Mesendoderm (in vitro differentiated cells): Measurements from ENCODE around the gene FBLN1.
"Not testable (repeated sequence)": the region's sequence is repeated elsewhere in the genome, so short reads cannot be mapped to it uniquely, and the experiment has no call there.

Experiments used
- DNase-seq: peaks from one replicate; pipeline ENCODE4 v3.0.0; 2013
- H2AK5ac ChIP-seq: 2 replicates; pipeline ENCODE4 v1.6.1; 2013; ENCODE audit warnings: low read length, inconsistent platforms
- H2BK120ac ChIP-seq: 2 replicates; pipeline ENCODE4 v1.6.1; 2013; ENCODE audit warnings: low read depth, mild to moderate bottlenecking, low read length, moderate library complexity, mixed read lengths
- H2BK15ac ChIP-seq: replicated peaks from 2 replicates; pipeline ENCODE4 v1.6.1; 2013; ENCODE audit warnings: low read depth, mild to moderate bottlenecking, moderate library complexity
- H2BK5ac ChIP-seq: 2 replicates; pipeline ENCODE4 v1.6.1; 2013; ENCODE audit warnings: low read length, inconsistent platforms
- H3K18ac ChIP-seq: 2 replicates; pipeline ENCODE4 v1.6.1; 2013; ENCODE audit warnings: mild to moderate bottlenecking, low read length, mixed read lengths
- H3K23ac ChIP-seq: one replicate; pipeline ENCODE4 v1.6.1; 2013; ENCODE audit warnings: low read length
- H3K27ac ChIP-seq: 2 replicates; pipeline ENCODE4 v1.5.1; 2013; ENCODE audit warnings: low read depth, mild to moderate bottlenecking, inconsistent platforms, low read length, moderate library complexity
- H3K27me3 ChIP-seq: 2 replicates; pipeline ENCODE4 v1.6.1; 2013; ENCODE audit warnings: low read length, control low read depth, mild to moderate bottlenecking, inconsistent platforms; ENCODE audit not compliant: insufficient read depth, poor library complexity
- H3K36me3 ChIP-seq: 2 replicates; pipeline ENCODE4 v1.6.1; 2013; ENCODE audit warnings: low read length, inconsistent platforms; ENCODE audit not compliant: control insufficient read depth, insufficient read depth
- H3K4ac ChIP-seq: one replicate; pipeline ENCODE4 v1.6.1; 2013; ENCODE audit warnings: low read depth, mild to moderate bottlenecking, low read length, moderate library complexity
- H3K4me1 ChIP-seq: 2 replicates; pipeline ENCODE4 v1.6.1; 2013; ENCODE audit warnings: low read depth, low read length, inconsistent platforms; ENCODE audit not compliant: control insufficient read depth
- H3K4me2 ChIP-seq: 2 replicates; pipeline ENCODE4 v1.6.1; 2013; ENCODE audit warnings: low read length
- H3K4me3 ChIP-seq: 2 replicates; pipeline ENCODE4 v1.5.1; 2013; ENCODE audit warnings: mild to moderate bottlenecking, low read length
- H3K56ac ChIP-seq: one replicate; pipeline ENCODE4 v1.6.1; 2013; ENCODE audit warnings: low read length
- H3K79me1 ChIP-seq: 2 replicates; pipeline ENCODE4 v1.6.1; 2013; ENCODE audit warnings: low read length, inconsistent platforms
- H3K79me2 ChIP-seq: 2 replicates; pipeline ENCODE4 v1.6.1; 2013; ENCODE audit warnings: mild to moderate bottlenecking, low read length; ENCODE audit not compliant: control insufficient read depth, insufficient read depth
- H3K9ac ChIP-seq: 2 replicates; pipeline ENCODE4 v1.6.1; 2013; ENCODE audit warnings: low read length, inconsistent platforms
- H4K5ac ChIP-seq: one replicate; pipeline ENCODE4 v1.6.1; 2013; ENCODE audit warnings: low read length
- H4K8ac ChIP-seq: one replicate; pipeline ENCODE4 v1.6.1; 2013; ENCODE audit warnings: low read depth, mild to moderate bottlenecking, control low read depth, low read length, moderate library complexity
- WGBS: extraction: QIAGEN DNeasy Blood & Tissue Kit; methylation state at CpG from one replicate; pipeline ENCODE4 v1.1.7; 2013; ENCODE audit warnings: low lambda C conversion rate, missing lambda C conversion rate; ENCODE audit not compliant: insufficient coverage; ENCODE audit errors: extremely low coverage; 5-methylcytosine and 5-hydroxymethylcytosine counted together

FBLN1 gene

GRCh38 chr22:45494306-45494705, 8.4 kb upstream of the FBLN1 start:
- H2BK15ac ChIP-seq, H2BK120ac ChIP-seq, H3K4me2 ChIP-seq, H4K8ac ChIP-seq, H2BK5ac ChIP-seq, H4K5ac ChIP-seq, H3K27ac ChIP-seq, H2AK5ac ChIP-seq, H3K4ac ChIP-seq, H3K18ac ChIP-seq, H3K27me3 ChIP-seq, H3K79me1 ChIP-seq, H3K56ac ChIP-seq, H3K4me3 ChIP-seq, H3K4me1 ChIP-seq, H3K79me2 ChIP-seq, H3K36me3 ChIP-seq, DNase-seq, H3K9ac ChIP-seq, H3K23ac ChIP-seq: not testable (repeated sequence)
- WGBS, result no CpG with 5 or more reads among the region's 8 CpGs

- H3K27ac ChIP-seq, H4K8ac ChIP-seq, H3K23ac ChIP-seq, DNase-seq, H3K27me3 ChIP-seq, H3K4me1 ChIP-seq, H3K79me1 ChIP-seq, H2BK120ac ChIP-seq, H3K9ac ChIP-seq, H3K4me3 ChIP-seq, H3K4me2 ChIP-seq, H3K79me2 ChIP-seq, H3K4ac ChIP-seq, H4K5ac ChIP-seq, H3K36me3 ChIP-seq, H2BK15ac ChIP-seq, H3K18ac ChIP-seq: not testable (repeated sequence)
- Histone ChIP-seq H2AK5ac (peak overlapping the region; percentile 61), H3K56ac (peak overlapping the region; percentile 46), H2BK5ac (peak overlapping the region; percentile 13)
- no CpG with 5 or more reads among the region's 13 CpGs for WGBS
Observed at GRCh38 chr22:45495616-45496015, 7.1 kb upstream of the FBLN1 start.

GRCh38 chr22:45496451-45496941, 6.2 kb upstream of the FBLN1 start:
- H3K79me2 ChIP-seq, result no peaks in the 10 kb centered on the region
- DNase-seq, result peak; percentile 89
- no peaks in the 10 kb centered on the region for H3K36me3 ChIP-seq
- no peak overlapping the region for H3K23ac ChIP-seq
- no peak overlapping the region for H4K5ac ChIP-seq
- H2BK15ac ChIP-seq, result no peak overlapping the region
- H3K56ac ChIP-seq, result no peak overlapping the region
- H3K27me3 ChIP-seq, result no peaks in the 10 kb centered on the region
- H3K4ac ChIP-seq, result no peak overlapping the region
- WGBS, result no CpG with 5 or more reads among the region's 7 CpGs
- H4K8ac ChIP-seq, result no peak overlapping the region
- H3K9ac ChIP-seq, result no peak overlapping the region
- H3K79me1 ChIP-seq, result no peaks in the 10 kb centered on the region
- no peak overlapping the region for H3K18ac ChIP-seq
- H3K4me3 ChIP-seq, result no peak overlapping the region
- no peak overlapping the region for H2AK5ac ChIP-seq
- no peak overlapping the region for H2BK5ac ChIP-seq
- H2BK120ac ChIP-seq, result no peak overlapping the region
- H3K4me2 ChIP-seq, result no peak overlapping the region
- H3K4me1 ChIP-seq, result peaks cover 2% of the 10 kb centered on the region
- H3K27ac ChIP-seq, result no peak overlapping the region

GRCh38 chr22:45497351-45498145, 5.1 kb upstream of the FBLN1 start:
- Histone ChIP-seq H3K36me3 (no peaks in the 10 kb centered on the region), H2BK5ac (no peak overlapping the region), H4K5ac (no peak overlapping the region), H4K8ac (no peak overlapping the region), H2BK120ac (no peak overlapping the region), H3K4me1 (peaks cover 5% of the 10 kb centered on the region), H3K9ac (no peak overlapping the region), H3K4ac (no peak overlapping the region), H3K79me1 (no peaks in the 10 kb centered on the region), H3K79me2 (no peaks in the 10 kb centered on the region), H3K23ac (no peak overlapping the region), H2BK15ac (no peak overlapping the region), H3K18ac (no peak overlapping the region), H3K4me3 (no peak overlapping the region), H3K56ac (no peak overlapping the region), H3K27ac (no peak overlapping the region), H3K4me2 (no peak overlapping the region), H3K27me3 (no peaks in the 10 kb centered on the region), H2AK5ac (no peak overlapping the region)
- no peak for DNase-seq
- 100% methylated on average over 2 of the region's 10 CpGs for WGBS

- Histone ChIP-seq H2BK5ac (no peak overlapping the region), H3K36me3 (no peaks in the 10 kb centered on the region), H2BK120ac (no peak overlapping the region), H4K5ac (no peak overlapping the region), H3K18ac (no peak overlapping the region), H3K27ac (no peak overlapping the region), H3K4me3 (no peak overlapping the region), H2AK5ac (no peak overlapping the region), H3K4me1 (peaks cover 5% of the 10 kb centered on the region), H3K4me2 (no peak overlapping the region), H3K4ac (no peak overlapping the region), H3K27me3 (no peaks in the 10 kb centered on the region), H4K8ac (no peak overlapping the region), H3K23ac (no peak overlapping the region), H3K79me1 (no peaks in the 10 kb centered on the region), H3K79me2 (peaks cover 20% of the 10 kb centered on the region), H2BK15ac (no peak overlapping the region), H3K9ac (no peak overlapping the region), H3K56ac (peak overlapping the region; percentile 54)
- WGBS, result no CpG with 5 or more reads among the region's 3 CpGs
- peak; percentile 69 for DNase-seq
Observed at GRCh38 chr22:45499746-45500145, 2.9 kb upstream of the FBLN1 start.
